ENCODE data around the gene C8G. TPM values are rescaled to one million over a fixed set of nuclear protein-coding genes. Genes with fewer than 3 reads are reported as not detected.

C8G gene
- total RNA-seq, 1 experiment from 2014 or later: 2.1 TPM

DNA sequence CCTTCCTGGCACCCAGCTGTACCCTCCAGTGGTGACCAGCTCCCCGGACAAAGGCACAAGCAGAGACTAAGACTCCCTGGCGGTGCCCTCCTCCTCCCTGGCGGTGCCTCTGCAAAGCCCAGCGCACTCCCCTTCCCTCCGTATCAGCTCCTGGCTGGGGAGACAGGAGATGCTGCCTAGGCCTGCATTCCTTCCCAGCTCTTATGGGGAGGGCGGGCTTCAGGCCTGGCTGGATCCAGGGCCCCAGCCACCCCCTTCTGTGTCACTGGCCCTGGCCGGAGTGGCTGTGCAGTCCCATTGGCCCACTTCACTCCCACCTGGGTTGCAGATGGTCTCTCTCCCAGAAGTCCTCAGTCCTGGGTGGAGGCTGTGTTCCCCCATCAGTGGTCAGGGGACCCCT lies 13.4 kb downstream of the C8G start:
- BruUV-seq (replicated peaks): no TSS peak
- Histone ChIP-seq H3K4me3 (replicated peaks in 1 of 2; ENCODE audit: low read depth in 1 of 2, low read length in 2 of 2) (no peak overlapping the region), H3K27me3 (ENCODE audit: insufficient read depth, low read length) (no peaks in the 10 kb centered on the region), H3K36me3 (ENCODE audit: control insufficient read depth in 1 of 2, insufficient read depth in 2 of 2, low read length in 2 of 2) (no peaks in the 10 kb centered on the region), H3K27ac (ENCODE audit: low read depth, low read length) (no peak overlapping the region), H3K4me1 (ENCODE audit: control insufficient read depth in 1 of 2, insufficient read depth in 2 of 2, low read length in 2 of 2) (peaks cover 0 to 4% of the 10 kb centered on the region in 2 experiments; a peak in 2 of 4 replicates), H3K4me2 (ENCODE audit: low read length) (no peak overlapping the region), H3K9me3 (ENCODE audit: control insufficient read depth in 1 of 2, insufficient read depth in 1 of 2, low read depth in 1 of 2, low read length in 2 of 2) (no peaks in the 10 kb centered on the region), H3K79me2 (ENCODE audit: insufficient read depth, low read length) (no peaks in the 10 kb centered on the region), H4K20me1 (ENCODE audit: insufficient read depth) (no peaks in the 10 kb centered on the region), H3K9ac (ENCODE audit: low read length) (no peak overlapping the region), H3K9me2 (ENCODE audit: insufficient read depth) (no peaks in the 10 kb centered on the region), H2AFZ (ENCODE audit: low read depth, low read length, poor library complexity, severe bottlenecking) (no peak overlapping the region)
- RAD21 ChIA-PET (ENCODE audit: low non-redundant PET in 1 of 2, low total read pairs in 2 of 2, uncharacterized antibody in 2 of 2, unreplicated experiment in 2 of 2): no interaction called here
- ATAC-seq: no peak
- TF ChIP-seq TCF7L2 (IDR thresholded peaks at IDR 0.05; ENCODE audit: borderline replicate concordance, extremely low read depth, insufficient read depth, insufficient read length): no peak
- no peak for TF ChIP-seq CBX3 (IDR thresholded peaks at IDR 0.05; ENCODE audit: low read depth)
- CTCF ChIA-PET: no interaction called here
- POLR2A ChIA-PET: no interaction called here
- no peak for DNase-seq (ENCODE audit: low read depth, low spot score)
- intact Hi-C loops (cut with micrococcal nuclease): no loop called here

DNA sequence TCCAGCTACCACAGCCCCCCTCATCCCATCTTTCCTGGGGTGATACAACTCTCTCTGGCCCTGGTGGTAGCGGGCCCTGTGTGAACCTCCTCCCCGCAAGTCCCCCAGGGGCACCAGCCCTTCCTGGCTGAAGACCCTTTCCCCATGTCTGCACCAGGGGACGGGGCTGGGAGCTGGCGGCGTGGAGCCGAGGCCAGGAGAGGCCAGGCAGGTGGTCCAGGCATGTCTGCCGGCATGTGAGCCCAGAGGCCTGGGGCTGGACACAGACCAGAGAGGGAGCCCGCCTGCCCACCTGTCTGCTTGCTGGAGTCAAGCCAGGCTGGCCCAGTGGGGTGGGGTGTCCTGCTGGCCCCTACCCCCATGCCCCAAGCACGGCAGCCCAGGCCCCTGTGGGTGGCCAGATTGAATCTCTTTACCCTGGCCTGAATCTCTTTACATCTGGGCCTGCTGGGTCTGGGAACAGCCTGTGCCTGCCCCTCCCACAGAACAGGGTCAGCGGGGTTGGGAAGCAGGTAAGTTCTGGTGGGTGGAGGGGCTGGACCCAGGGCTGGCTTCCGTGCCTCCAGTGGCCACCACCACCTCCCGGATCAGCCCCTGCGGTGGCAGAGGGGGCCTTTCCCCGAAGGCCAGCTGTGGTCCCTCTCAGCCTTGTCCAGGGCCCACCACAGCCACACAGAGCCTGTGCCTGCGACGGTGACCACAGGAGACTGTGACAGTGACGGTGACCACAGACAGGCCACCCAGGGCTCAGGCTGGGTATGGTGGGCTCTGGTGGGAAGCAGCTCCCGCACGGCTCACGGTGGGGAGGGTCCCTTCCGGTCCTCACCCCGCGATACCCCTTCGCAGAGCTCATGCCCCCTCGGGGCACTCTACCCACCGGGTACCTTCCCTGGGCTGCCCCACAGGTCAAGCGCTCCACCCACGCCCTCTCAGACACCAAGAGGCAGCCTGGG lies 14.1 kb downstream of the C8G start:
- Histone ChIP-seq H4K20me1 (ENCODE audit: insufficient read depth) (no peaks in the 10 kb centered on the region), H3K27ac (ENCODE audit: low read depth, low read length) (no peak overlapping the region; the same call in 1 of the 2 replicates), H3K9me2 (ENCODE audit: insufficient read depth) (no peaks in the 10 kb centered on the region), H3K9ac (ENCODE audit: low read length) (no peak overlapping the region), H3K4me2 (ENCODE audit: low read length) (no peak overlapping the region), H3K79me2 (ENCODE audit: insufficient read depth, low read length) (no peaks in the 10 kb centered on the region), H3K4me3 (replicated peaks in 1 of 2; ENCODE audit: low read depth in 1 of 2, low read length in 2 of 2) (no peak overlapping the region), H3K27me3 (ENCODE audit: insufficient read depth, low read length) (no peaks in the 10 kb centered on the region), H3K36me3 (ENCODE audit: control insufficient read depth in 1 of 2, insufficient read depth in 2 of 2, low read length in 2 of 2) (no peaks in the 10 kb centered on the region), H3K4me1 (ENCODE audit: control insufficient read depth in 1 of 2, insufficient read depth in 2 of 2, low read length in 2 of 2) (peaks cover 4 to 11% of the 10 kb centered on the region in 2 experiments), H2AFZ (ENCODE audit: low read depth, low read length, poor library complexity, severe bottlenecking) (no peak overlapping the region), H3K9me3 (ENCODE audit: control insufficient read depth in 1 of 2, insufficient read depth in 1 of 2, low read depth in 1 of 2, low read length in 2 of 2) (no peaks in the 10 kb centered on the region)
- RAD21 ChIA-PET (ENCODE audit: low non-redundant PET in 1 of 2, low total read pairs in 2 of 2, uncharacterized antibody in 2 of 2, unreplicated experiment in 2 of 2): no interaction called here
- ATAC-seq (no peak), DNase-seq (ENCODE audit: low read depth, low spot score) (no peak)
- CTCF ChIA-PET: no interaction called here
- TF ChIP-seq, protein P1, sequence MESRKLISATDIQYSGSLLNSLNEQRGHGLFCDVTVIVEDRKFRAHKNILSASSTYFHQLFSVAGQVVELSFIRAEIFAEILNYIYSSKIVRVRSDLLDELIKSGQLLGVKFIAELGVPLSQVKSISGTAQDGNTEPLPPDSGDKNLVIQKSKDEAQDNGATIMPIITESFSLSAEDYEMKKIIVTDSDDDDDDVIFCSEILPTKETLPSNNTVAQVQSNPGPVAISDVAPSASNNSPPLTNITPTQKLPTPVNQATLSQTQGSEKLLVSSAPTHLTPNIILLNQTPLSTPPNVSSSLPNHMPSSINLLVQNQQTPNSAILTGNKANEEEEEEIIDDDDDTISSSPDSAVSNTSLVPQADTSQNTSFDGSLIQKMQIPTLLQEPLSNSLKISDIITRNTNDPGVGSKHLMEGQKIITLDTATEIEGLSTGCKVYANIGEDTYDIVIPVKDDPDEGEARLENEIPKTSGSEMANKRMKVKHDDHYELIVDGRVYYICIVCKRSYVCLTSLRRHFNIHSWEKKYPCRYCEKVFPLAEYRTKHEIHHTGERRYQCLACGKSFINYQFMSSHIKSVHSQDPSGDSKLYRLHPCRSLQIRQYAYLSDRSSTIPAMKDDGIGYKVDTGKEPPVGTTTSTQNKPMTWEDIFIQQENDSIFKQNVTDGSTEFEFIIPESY (IDR thresholded peaks at IDR 0.05; ENCODE audit: extremely low read depth, insufficient replicate concordance, low read length): no peak
- TF ChIP-seq EZH2 (IDR thresholded peaks at IDR 0.05): no peak
- intact Hi-C loops (cut with micrococcal nuclease): no loop called here
- POLR2A ChIA-PET: no interaction called here
- BruUV-seq (replicated peaks): no TSS peak
